Cardiac fibroblast (primary cell): ENCODE results near the gene RAC3.
A peak's percentile ranks its signal among the peaks of the same experiment; 100 is the strongest.

ENCODE experiments used
- DNase-seq, 2 donors: peaks; one replicate each; pipeline versions ENCODE4 v3.0.0 to v3.0.0-alpha.2; 2010; ENCODE audit warnings: low read depth in 2 of 2
- H3K4me3 ChIP-seq, 2 donors: replicated peaks in 1 of 2; 1 replicate in 1 of 2; 2 replicates in 1 of 2; pipeline ENCODE4 v1.5.1; 2011; ENCODE audit warnings: low read depth in 2 of 2, low read length in 2 of 2, mild to moderate bottlenecking in 2 of 2, moderate library complexity in 1 of 2
- TF ChIP-seq, protein P1 (sequence below): IDR thresholded peaks from one replicate; pipeline ENCODE4 v1.5.1; 2011; ENCODE audit warnings: low read depth, mild to moderate bottlenecking, low read length, inconsistent platforms

The RAC3 gene

DNA sequence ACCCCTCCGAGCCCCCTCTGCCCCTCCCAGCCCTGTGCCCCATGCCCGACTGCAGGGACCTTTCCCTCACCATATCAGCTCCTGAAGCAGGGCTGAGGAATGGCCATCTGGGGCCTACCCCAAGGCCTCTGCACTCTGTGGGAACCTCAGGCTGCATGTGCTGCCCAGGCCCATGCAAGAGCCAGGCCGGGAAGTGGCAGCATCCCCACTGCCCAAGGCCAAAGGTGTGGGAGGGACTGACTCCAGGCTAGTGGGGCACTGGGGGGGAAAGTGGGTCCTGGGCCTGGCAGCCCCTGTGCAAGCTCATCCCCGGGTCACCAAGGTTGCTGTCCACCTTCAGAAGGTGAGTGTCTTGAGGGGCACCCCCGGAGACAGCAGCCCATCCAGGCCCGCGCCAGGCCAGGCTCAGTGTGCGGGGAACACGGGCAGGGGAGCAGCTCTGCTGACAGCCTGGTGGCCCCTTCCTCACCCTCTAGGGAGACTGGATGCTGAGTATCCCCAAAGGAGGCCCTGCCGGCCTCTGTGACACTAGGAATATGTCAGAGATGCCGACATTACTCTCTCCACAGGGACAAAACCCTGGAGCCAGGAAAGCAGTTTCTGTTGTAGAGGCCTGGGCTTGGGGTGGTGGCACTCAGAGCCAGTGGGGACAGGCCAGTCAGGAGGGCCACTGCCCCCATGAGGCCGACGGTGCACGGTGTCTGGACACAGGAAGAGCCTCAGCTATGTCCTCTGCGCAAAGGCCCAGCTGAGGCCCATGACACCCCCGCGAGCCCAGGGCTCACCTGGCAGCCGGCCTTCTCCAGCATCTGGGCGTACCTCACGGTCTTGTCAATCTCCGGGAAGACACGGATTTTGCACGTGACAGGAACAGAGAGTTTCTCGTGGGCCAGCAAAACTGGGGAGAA lies 30.9 kb downstream of the RAC3 start:
- no peak overlapping the region for H3K4me3 ChIP-seq
- TF ChIP-seq, protein P1, sequence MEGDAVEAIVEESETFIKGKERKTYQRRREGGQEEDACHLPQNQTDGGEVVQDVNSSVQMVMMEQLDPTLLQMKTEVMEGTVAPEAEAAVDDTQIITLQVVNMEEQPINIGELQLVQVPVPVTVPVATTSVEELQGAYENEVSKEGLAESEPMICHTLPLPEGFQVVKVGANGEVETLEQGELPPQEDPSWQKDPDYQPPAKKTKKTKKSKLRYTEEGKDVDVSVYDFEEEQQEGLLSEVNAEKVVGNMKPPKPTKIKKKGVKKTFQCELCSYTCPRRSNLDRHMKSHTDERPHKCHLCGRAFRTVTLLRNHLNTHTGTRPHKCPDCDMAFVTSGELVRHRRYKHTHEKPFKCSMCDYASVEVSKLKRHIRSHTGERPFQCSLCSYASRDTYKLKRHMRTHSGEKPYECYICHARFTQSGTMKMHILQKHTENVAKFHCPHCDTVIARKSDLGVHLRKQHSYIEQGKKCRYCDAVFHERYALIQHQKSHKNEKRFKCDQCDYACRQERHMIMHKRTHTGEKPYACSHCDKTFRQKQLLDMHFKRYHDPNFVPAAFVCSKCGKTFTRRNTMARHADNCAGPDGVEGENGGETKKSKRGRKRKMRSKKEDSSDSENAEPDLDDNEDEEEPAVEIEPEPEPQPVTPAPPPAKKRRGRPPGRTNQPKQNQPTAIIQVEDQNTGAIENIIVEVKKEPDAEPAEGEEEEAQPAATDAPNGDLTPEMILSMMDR = no peak
- DNase-seq = no peak

DNA sequence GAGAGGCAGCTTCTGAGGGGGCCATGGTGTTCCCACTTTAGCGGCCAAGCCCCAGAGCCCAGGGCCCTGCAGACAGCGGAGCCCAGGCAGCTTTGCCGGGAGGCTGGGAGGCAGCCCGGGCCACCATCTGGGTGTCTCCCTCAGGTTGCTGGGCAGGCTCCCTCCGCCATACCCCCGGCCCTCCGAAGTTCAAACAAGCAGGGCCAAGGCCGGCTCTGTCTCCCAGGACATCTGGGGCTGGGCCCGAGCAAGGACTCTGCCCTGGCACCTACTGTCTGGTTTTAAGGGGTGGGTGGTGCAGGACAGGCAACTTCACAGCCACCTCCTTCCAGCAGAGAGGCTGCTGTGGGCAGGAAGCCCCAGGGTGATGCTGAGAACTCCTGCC lies 31.5 kb downstream of the RAC3 start:
- no peak for DNase-seq
- TF ChIP-seq, protein P1 = no peak

DNA sequence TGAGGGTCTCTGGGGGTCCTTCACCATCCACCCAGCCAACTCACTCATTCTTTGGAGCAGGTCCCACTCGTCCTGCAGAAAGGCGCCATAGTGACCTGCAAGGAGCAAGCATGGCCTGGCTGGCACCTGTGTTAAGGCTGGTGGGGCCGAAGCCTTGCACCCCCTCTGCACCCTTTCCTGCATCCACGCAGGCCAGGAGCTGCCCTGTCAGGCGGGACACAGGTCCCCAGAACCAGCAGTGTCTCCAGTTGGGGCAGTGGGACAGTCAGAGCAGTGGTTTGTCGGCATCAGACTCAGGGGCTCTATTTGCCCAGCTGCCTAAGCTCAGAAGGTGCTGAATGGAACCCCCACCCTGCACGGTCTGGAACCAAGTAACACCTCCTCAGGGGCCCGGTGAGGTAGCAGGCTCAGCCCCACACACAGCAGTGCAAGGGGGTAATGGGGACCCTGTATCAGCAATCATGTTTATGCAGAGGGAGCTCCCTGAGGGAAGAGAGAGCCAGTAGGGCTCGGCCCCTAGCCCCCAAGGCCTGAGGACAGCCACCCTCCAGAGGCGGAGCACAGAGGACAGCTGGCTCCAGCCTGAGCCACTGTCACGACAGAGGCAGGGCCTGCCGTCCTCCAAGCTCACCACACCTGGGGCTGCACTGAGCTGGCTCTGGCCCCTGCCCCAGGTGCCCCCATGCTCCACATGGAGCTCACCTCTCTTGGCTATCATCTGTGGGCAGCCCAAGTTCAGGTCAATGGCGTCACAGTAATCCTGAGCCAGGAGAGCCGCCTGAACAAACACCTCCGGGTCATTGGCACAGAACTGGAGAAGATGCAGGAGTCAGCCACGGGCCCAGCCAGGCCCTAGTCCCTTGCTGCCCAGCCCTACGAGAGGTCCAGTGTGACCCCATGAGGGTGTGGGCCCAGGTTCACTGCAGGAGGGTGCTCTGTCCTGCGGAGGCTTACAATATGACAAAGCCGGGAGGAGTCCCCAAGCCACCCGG lies 32.2 kb downstream of the RAC3 start:
- no peak for DNase-seq
- TF ChIP-seq, protein P1 = no peak
- peak overlapping the region in 1 of 2 donors; percentile 86 for H3K4me3 ChIP-seq

More for the DNA sequence above, 31.5 kb downstream of the RAC3 start:
- H3K4me3 ChIP-seq = no peak overlapping the region

DNA sequence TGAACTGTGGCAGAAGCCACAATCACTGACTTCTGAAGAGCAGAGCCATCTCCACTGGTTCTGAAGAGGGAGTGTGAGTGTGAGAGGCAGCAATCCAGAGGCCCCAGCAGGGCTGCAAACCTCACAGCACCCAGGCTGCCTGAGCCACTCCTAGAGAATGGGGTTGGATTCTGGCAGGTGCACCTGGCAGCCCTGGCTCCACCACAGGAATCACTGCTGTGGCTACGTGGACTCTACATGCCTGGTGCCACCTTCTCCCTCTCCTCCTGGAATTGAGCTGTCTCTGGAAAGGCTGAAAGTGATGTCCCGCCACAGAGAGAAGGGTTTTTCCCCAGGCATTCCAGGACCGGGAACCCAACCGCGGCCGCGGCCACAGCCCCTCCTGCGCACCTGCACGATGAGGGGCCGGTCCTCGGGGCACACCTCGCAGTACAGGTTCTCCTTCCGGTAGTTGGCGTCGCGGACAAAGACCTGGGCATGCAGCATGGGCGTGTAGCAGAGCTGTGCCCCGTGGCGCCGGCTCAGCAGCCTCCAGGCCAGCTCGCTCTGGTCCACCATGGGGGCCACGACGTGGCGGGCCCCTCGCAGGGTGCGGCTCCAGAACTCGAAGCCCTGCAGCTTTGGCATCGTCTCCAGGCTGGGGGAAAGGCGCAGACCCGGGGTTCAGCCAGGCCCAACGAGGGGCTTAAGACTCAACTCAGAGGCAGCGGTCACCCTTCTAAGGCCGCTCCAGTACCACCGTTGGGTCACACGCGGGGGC lies 33.1 kb downstream of the RAC3 start:
- H3K4me3 ChIP-seq = peak overlapping the region; percentile 78 to 86
- DNase-seq = no peak
- TF ChIP-seq, protein P1 = no peak

DNA sequence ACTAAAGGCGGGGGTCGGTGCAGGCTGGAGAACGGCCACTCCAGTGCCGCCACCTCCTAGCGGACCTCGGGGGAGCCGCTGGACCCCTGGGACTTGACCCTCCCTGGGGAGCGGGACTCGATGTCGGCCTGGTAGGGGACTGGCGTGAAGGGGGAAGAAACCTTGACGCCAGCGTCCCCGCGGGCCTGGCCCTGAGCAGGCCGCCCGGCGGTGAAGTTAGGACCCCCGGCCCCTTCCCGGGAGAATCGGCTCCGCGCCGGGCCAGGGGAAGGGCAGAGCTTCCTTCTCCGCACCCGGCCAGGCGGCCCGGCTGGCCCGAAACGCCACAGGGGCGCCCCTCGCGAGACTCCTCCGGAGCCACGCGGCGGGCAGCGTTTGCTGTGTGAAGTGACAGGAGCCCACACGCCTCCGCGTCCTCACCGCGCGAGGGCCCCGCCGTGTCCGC lies 33.7 kb downstream of the RAC3 start:
- DNase-seq = no peak
- TF ChIP-seq, protein P1 = no peak
- peak overlapping the region; percentile 78 to 86 for H3K4me3 ChIP-seq

DNA sequence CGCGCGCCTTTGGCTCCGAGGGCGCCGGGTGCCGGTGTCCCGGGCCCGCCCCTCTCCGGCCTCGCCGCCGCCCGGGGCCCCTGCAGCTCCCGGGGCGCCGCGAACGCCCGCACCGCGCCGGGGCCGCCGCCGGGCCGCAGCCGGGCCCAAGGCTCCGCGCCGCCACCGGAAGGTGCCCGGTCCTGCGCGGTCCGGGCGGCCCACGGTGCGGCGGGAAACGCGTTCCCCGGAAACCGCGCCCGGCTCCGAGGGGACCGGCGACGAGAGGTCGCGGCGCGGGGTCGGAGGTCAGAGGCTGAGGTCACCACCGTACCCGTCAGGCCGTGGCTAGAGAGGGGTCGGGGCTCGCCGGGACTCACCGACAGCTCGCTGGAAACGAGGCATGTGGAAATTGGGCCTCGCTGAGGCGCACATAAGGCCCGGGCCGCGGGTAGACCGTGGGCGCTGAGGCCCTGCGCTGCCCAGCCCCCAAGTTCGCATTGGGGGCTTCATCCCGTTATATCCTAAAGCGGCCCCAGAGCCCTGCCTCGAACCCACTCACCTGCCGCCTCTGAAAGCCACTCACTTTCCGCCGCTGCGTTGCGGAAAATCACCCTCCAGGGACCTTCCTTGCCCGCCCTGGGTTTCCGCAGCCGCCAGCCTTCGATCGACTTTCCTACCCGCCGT lies 34.3 kb downstream of the RAC3 start, which contains the start of gene DUS1L:
Gene DUS1L (minus strand): TSS at position 167 of the 666 bp plus-strand sequence. CDS start 745 bp downstream, outside the sequence.
- peak; percentile 54 to 67 for DNase-seq
- peak within 1 kb of the TSS; percentile 78 to 86 for H3K4me3 ChIP-seq
- TF ChIP-seq, protein P1 = no peak
